ENCODE data around the gene MON1A. TPM values are rescaled to one million over a fixed set of nuclear protein-coding genes. Genes with fewer than 3 reads are reported as not detected.

MON1A gene
- total RNA-seq, 1 donor from 2014 or later = 5.7 TPM

DNA sequence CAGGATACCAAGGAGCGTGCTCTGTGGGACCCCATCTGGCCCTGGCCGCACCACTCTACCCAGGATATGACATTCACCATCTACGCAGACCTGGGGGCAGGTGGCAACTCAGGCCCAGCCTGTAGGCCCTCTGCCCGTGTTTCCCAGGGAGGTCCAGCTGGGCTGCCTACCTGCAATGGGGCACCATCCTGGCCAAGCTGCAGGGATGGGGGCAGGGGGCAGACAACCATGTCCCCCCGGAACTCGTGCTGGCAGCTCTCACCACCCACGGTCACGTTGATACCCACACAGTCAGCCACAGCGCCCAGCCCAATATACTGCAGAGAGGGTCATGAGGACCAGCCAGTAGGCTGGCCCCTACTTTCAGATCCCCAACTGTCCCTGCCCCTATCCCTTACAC, 33.8 kb downstream of the MON1A start:
- H3K27me3 Mint-ChIP-seq (ENCODE audit: low read depth) = no peaks in the 10 kb centered on the region
- H3K9me3 Mint-ChIP-seq = no peaks in the 10 kb centered on the region
- H3K4me3 Mint-ChIP-seq = no peak overlapping the region

GRCh38 chr3:49889296-49889695, 40.3 kb downstream of the MON1A start:
- H3K9me3 Mint-ChIP-seq = no peaks in the 10 kb centered on the region
- no peaks in the 10 kb centered on the region for H3K36me3 Mint-ChIP-seq
- no peak for DNase-seq (ENCODE audit: low spot score in 2 of 2, unreplicated experiment in 2 of 2)
- no peaks in the 10 kb centered on the region for H3K4me1 Mint-ChIP-seq
- peaks cover 2% of the 10 kb centered on the region for H3K27me3 Mint-ChIP-seq (ENCODE audit: low read depth)
- H3K4me3 Mint-ChIP-seq = no peak overlapping the region
- TF ChIP-seq CTCF (IDR thresholded peaks at IDR 0.05; ENCODE audit: unreplicated experiment) = no peak
- H3K27ac Mint-ChIP-seq = no peak overlapping the region

More for the DNA sequence above, 33.8 kb downstream of the MON1A start:
- H3K36me3 Mint-ChIP-seq = no peaks in the 10 kb centered on the region
- no peaks in the 10 kb centered on the region for H3K4me1 Mint-ChIP-seq
- DNase-seq (ENCODE audit: low spot score in 2 of 2, unreplicated experiment in 2 of 2) = no peak
- no peak for TF ChIP-seq CTCF (IDR thresholded peaks at IDR 0.05; ENCODE audit: unreplicated experiment)
- H3K27ac Mint-ChIP-seq = no peak overlapping the region

GRCh38 chr3:49886922-49887265, 42.7 kb downstream of the MON1A start:
- Mint-ChIP-seq H3K27me3 (ENCODE audit: low read depth) (peaks cover 9% of the 10 kb centered on the region), H3K4me3 (no peak overlapping the region), H3K27ac (no peak overlapping the region), H3K9me3 (no peaks in the 10 kb centered on the region), H3K4me1 (no peaks in the 10 kb centered on the region), H3K36me3 (no peaks in the 10 kb centered on the region)
- no peak for TF ChIP-seq CTCF (IDR thresholded peaks at IDR 0.05; ENCODE audit: unreplicated experiment)
- no peak for DNase-seq (ENCODE audit: low spot score in 2 of 2, unreplicated experiment in 2 of 2)

- DNase-seq (ENCODE audit: low spot score in 2 of 2, unreplicated experiment in 2 of 2) = no peak
- no peak overlapping the region for H3K4me3 Mint-ChIP-seq
- no peaks in the 10 kb centered on the region for H3K9me3 Mint-ChIP-seq
- H3K27me3 Mint-ChIP-seq (ENCODE audit: low read depth) = peaks cover 9% of the 10 kb centered on the region
- no peak for TF ChIP-seq CTCF (IDR thresholded peaks at IDR 0.05; ENCODE audit: unreplicated experiment)
- no peaks in the 10 kb centered on the region for H3K36me3 Mint-ChIP-seq
- no peak overlapping the region for H3K27ac Mint-ChIP-seq
- H3K4me1 Mint-ChIP-seq = no peaks in the 10 kb centered on the region
These were observed 45.6 kb downstream of the MON1A start for GRCh38 chr3:49883998-49884397.

DNA sequence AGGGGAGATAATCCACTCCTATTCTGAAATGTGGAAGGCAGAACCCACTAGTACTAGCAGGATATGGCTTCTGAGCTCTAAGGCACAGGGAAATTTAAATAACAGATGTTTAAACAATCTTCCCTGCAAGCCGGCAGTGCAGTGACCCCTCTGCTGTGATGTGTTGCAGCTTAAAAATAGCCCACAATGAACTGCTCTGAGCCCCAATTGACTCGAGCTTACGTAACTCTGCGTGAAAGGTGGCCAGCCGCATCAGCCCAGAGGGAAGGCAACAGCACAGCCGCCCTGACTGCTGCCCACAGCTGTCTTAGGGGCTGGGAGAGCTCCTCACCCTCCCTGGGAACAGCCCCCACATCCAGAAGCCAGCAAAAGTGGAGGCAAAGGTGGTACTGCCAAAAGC, 47.4 kb downstream of the MON1A start:
- no peaks in the 10 kb centered on the region for H3K4me1 Mint-ChIP-seq
- no peaks in the 10 kb centered on the region for H3K9me3 Mint-ChIP-seq
- H3K27ac Mint-ChIP-seq = no peak overlapping the region
- H3K36me3 Mint-ChIP-seq = no peaks in the 10 kb centered on the region
- no peak for TF ChIP-seq CTCF (IDR thresholded peaks at IDR 0.05; ENCODE audit: unreplicated experiment)
- no peak overlapping the region for H3K4me3 Mint-ChIP-seq
- peaks cover 11% of the 10 kb centered on the region for H3K27me3 Mint-ChIP-seq (ENCODE audit: low read depth)
- DNase-seq (ENCODE audit: low spot score in 2 of 2, unreplicated experiment in 2 of 2) = no peak
